Urothelium cell line (cell line): ENCODE data around the gene PIK3R4.

ENCODE experiments used
- DNase-seq: peaks from one replicate; pipeline ENCODE4 v3.0.0; 2011; ENCODE audit warnings: low spot score, mixed read lengths
- FAIRE-seq: peaks from 2 replicates; lab custom pipeline; 2011; peaks lifted over from hg19 to GRCh38; lab: Jason Lieb, UNC

The PIK3R4 gene

DNA sequence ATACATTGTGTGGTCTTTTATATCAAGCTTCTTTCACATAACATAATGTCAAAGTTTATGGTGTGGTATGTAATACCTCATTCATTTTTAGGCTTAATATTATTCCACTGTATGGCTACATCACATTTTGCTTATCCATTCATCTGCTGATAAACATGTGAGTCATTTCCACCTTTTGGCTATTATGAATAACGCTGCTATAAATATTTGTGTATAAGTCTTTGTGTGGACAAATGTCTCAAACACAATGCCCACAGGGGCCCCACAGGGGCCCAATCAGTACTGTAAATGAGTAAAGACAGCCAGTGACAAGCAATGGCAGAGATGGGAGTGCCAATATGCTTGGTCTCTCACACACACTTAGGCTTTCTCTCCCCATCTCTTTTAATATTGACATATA lies 54.2 kb downstream of the PIK3R4 start:
- DNase-seq (no peak), FAIRE-seq (no peak)

DNA sequence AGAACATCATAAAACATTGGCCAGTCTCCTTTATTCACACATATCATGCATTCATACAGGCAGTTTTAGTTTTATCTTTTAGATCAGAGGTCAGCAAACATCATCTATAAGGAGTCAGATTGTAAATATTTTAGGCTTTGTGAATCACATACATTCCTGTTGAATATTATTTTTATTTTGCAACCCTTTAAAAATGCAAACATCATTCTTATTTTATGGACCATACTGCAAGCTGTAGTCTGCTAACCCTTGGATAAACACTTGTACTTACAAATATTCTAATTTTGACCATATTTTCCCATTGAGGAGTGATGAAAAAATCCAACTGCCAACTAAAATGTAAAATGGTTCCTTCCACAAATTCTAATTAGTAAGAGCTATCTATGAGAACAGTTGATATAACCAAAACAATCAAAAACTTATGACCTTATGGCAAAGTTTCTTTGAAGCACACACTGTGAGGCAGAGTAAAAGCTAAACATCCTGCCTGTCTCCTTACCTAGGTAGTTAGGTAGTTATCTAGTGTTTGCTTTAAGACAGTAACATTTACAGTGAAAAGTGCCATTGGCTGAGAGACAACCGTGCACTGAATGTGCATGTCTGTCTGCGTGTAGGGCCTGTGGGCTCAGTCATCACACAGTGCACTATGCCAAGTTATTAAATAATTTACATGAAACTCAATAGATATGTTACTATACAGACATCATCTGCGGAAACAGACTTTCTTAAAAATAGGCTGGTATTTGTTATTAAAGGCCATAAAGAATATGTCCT lies 57.7 kb downstream of the PIK3R4 start:
- DNase-seq (no peak), FAIRE-seq (no peak)

DNA sequence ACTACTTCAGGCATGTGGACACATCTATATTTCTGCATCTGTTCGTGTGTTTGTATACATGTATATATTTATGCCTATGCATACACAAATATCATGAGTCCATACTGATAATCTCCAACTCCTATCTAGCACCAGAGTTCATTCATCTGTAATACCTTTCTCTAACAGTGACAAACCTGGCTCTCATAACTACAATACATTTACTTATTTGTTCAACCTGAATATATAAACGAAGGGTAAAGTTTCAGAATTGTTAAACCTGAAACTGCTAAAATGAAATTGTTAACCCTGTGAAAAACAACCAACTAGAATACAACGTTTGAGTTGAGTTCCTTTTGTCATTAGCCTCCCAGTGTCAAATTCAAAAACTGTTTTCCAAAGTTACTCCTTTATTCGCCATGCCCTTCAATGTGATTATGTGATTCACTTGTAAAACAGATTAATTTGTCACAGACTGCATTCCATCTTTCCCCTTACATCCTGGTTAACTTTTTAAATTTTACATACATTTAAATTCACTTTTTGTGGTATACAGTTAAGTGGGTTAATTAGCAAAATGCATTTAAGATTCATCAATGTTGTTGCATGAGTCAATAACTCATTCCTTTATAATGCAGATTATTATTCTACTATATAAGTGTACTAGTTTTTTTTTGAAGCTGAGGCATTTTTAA lies 58.5 kb downstream of the PIK3R4 start:
- no peak for DNase-seq
- FAIRE-seq = no peak

DNA sequence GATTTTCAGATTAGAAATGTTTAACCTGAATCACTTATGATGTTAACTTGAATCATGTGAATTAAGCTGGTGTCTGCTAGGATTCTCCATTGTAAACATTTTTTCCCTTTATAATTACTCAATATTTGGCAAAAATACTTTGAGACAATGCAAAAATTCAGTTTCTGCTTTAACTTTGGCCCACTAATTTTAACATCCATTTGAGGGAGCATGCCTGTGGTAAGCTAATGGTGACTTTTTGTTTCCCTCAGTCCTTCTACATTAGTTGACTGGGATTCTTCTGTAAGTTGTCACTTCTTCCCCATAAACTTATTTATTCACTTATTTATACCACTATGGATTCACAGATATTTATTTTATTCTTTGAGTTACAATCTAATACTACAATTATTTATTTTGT lies 59.3 kb downstream of the PIK3R4 start:
- DNase-seq (no peak), FAIRE-seq (no peak)

DNA sequence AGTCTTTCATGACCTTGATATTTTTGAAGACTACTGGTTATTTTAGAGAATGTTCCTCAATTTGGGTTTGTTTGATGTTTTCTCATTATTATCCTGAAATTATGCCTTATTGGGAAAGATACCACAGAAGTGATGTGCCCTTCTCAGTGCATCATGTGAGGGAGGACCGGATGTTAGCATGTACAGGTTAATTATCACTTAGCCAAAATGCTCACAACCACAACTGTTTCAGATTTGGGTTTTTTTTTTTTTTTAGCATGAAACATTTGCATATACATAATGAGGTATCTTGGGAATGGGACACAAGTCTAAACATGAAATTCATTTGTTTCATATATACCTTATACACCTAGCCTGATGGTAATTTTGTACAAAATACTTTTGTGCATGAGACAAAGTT lies 59.8 kb downstream of the PIK3R4 start:
- no peak for FAIRE-seq
- no peak for DNase-seq

DNA sequence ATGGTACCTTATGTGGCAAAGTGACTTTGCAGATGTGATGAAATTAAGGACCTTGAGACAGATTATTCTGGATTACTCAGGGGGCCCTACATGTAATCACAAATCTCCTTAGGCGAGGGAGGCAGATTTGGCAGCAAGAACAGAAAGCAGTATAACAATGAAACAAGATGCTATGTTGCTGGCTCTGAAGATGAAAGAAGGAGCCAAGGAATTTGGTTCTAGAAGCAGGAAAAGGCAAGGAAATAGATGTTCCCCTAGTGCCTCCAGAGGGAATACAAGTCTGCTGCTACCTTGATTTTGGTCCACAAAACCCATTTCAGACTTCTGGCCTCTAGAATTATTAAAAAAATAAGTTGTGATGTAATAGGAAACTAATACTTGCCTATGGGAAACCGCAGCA lies 64.5 kb downstream of the PIK3R4 start:
- no peak for DNase-seq
- FAIRE-seq = no peak

DNA sequence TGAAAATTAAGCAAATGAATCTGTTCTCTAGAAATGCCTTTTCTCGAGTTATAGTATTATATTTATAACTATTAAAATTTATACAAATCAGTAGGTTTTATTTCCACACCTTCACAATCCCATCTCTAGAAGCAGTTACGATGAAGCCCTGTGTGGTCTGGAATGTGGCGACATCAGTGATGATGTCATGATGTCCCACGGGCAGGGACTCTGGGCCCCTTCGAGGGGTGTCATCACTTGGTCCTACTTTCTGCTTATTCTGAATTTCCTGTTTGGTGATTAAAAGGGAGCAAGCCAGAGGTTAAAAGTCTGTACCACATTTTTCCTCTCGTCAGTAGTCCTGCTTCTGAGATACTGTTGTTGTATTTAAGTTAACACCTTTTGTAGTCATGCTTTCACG lies 67.4 kb downstream of the PIK3R4 start:
- DNase-seq (no peak), FAIRE-seq (no peak)

DNA sequence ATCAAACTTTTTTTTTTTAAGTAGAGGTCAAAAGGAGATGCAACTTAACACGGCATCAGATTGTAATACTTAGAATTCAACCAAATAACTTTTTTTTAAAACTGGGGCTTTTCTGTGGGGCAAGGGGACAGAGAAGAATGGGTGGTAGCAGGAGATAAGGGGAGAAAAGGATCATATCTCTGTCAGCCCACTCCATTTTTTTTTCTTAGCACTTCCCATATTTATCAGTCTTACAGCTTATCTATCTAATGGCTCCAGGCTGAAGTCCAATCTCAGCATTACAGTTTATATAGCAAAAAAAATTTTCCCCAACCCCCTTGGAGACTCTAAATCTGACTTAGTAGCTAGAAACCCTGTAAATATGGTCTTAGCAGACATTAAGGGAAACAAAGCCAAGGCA lies 69.3 kb downstream of the PIK3R4 start:
- no peak for DNase-seq
- FAIRE-seq = no peak

DNA sequence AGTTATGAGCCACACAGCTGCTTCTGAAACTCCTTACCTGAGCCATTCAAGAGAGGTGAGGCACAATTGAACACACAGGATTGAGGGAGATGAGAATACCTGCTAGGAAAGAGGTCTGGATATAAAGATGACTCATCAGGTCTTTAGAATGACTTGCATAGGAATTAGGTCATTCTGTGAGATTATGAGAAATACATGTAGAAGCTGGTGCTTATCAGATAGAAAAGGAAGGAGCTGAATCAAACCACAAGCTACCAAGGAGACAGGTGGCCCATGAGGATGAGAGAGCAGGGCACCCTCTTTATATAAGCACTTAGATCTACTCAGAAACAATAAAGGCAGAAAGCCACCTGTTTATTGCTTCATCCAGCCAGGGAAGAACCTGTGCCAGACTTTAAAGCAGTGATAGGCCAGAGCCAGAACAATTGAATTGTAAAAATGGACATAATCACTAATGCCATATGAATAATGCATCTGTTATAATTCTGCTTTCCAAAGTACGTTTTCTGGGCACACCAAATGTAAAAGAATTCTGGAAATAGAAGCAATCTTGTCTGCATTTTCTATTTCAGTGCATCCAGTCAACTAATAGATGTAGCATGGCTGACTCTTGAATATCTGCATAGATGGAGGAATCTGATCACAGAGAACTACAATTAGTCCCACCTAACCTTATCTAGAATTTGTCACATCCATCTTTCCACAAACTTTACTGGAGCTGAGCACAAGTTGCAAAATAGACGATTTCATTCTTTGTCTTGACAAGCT lies 74.9 kb downstream of the PIK3R4 start:
- DNase-seq (no peak), FAIRE-seq (no peak)

DNA sequence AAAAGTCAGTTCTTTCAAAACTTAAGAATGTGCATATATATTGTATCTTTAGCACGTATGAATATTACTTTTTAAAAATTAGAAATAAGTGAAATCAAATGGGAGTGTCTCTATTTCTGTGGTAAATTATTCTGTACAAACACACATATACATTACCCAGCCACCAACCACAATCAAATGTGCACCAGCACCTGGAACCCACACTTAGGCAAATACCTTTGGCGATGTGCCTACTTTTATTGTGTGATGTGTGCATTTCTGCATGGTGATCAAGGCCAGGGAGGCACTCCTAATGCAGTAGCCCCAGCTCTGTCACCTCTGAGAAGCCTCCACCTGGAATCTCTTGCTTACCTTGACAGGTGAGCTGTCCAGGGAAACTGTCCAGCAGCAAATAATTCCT lies 76.9 kb downstream of the PIK3R4 start:
- DNase-seq = no peak
- no peak for FAIRE-seq

DNA sequence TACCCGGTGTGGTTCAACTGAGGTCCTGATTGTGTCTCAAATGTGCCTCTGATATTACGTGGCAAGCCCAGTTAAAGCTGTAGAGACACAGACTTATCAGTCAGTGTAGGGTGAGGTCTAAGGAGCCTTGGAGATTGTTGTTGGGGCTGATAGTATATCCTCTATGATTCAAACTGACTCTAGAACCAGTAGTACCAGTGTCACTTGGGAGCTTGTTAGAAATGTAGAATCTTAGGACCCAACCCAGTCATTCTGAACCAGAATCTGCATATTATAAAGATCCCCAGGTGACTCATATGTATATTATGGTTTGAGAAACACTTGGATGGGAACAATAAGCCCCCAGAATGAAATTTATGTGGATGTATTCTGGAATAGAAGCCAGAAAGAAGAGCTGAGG lies 83.5 kb downstream of the PIK3R4 start:
- DNase-seq (no peak), FAIRE-seq (no peak)

DNA sequence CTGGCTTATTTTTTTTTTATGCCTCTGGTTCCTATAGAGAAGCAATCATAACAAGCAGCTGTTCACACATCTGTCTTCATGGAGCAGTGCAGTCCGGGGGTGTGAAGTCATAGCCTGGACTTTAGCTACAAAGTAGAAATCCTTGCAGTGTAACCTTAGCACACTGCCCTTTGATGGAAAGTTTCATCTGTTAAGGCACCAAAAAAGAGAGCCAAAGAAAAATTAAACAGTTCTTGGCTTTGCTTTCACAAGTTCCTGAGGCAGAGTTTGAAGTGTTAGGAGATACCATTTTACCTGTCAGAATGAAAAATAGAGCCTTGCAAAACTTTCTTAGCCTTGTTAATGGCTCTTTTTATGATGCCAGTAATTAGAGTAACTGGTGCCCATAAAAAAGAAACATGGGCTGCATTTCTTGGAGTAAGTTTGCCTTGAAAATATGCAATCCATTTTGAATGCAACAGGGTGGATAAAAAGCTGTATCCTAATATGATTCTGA lies 84.1 kb downstream of the PIK3R4 start:
- FAIRE-seq (no peak), DNase-seq (no peak)

DNA sequence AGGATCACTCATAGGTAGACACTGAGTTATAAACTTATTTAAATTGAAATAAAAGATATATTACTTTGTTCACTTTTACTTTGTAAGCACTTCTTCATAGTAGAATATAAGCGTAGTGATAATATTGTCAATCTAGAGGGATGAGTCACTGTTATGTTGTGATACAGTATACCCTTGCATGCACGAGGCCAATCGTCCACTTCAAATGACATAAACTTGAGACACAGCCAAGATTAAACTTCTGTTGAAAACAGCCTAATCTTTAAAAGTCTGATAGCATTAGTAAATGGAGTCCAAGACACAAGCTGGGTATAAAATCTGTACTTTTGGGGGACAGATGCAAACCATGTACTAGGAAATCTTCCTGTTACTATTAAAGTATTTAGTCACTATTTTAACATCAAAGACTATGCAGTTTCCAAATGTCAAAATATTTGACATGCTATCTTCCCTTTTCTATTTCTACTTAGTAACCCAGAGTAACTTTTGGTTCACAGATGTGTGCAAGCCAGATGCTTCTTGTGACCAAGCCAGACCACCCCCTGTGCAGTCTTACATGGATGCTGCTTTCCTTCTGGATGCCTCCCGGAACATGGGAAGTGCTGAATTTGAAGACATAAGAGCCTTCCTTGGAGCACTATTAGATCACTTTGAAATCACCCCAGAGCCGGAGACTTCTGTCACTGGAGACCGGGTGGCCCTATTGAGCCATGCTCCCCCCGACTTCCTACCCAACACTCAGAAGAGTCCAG lies 85.3 kb downstream of the PIK3R4 start:
- DNase-seq = no peak
- no peak for FAIRE-seq

DNA sequence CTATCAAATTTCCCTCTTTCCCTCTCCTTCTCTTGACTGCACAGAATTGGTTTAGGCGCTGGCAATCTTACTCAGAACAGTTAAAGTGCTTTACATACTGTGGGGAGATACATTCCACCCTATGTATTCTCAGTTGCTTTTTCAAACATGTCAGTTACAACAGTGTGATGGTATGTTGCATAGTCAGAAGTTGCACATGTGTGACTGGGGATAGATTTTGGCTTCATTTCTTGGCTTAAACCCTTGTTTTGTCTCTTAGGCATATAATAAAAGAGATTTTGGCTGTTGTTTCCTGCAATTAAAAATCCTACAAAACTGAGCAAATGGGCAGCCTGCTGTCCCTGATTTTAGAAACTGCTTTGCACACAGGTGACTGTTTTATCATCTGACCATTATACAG lies 86.7 kb downstream of the PIK3R4 start:
- DNase-seq (no peak), FAIRE-seq (no peak)

DNA sequence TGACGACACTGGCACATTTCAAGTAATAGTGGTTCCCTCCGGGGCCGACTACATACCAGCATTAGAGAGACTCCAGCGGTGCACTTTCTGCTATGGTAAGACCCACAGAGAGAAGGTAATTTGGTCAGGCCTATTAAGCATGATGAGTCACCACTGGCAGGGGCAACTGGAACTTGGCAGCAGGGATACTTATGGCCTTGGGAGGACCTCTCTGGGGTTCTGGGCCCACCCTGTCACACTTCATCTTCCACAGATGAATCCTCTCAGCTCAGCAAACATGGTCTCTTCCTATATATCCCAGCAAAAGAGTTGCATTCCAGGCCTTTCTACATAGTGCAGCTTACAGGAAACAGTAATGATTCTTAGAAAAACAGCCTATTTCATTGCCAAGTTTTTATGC lies 88.0 kb downstream of the PIK3R4 start:
- DNase-seq (no peak), FAIRE-seq (no peak)

DNA sequence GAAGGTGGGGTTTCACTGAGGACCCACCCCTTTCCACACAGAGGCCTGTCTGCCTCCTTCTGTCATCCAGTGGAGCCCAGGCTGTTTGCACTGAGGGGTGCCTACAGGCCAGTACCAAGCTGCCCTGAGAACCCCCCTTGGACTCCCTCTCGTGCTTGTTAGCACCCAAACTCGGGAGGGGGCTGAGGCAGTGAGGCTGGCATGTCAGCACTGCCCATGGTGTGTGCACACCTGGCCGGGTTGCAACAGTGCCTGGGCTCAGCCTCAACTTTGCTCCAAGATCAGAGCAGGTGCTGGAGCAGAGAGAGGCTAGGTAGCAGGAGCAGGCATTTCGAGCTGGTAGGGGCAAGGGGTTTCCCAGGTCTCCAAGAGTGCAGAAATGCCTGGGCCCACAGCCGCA lies 90.0 kb downstream of the PIK3R4 start:
- DNase-seq = no peak
- no peak for FAIRE-seq

DNA sequence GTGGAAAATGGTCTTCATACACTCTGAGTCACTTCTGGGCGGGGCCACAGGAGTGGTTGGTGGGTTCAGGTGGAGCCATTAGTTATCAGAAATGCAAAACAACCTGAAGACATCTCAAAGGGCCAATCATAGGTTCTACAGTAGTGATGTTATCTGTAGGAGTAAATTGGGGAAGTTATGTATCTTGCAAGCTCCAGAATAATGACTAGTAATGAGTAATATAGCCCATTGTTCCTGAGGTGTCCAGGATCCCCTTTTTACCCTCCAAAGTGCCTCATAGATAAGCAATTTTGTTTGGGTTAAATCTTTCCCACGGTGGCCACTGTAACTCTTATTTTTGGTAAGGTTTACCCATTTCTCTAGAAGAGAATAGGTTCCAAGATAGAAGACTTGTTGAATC lies 91.7 kb downstream of the PIK3R4 start:
- DNase-seq (no peak), FAIRE-seq (no peak)

DNA sequence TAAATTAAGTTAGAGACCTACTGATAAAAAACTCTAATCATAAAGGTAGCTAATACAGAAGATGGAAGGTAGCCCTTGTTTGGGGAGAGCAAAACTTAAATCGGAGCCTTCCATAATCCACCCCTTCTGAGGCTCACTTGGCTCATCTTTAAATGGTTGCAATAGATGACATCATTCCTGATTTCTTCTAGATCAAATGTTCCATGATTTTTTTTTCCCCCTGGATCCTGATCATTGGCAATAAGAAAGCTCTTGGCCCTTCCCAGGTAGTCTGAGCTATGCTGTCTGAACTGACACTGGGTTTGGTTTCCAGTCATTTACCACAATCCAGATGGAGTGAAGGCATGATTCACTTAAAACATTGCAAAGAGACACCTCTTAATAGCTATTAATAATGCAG lies 92.5 kb downstream of the PIK3R4 start:
- DNase-seq (no peak), FAIRE-seq (no peak)

DNA sequence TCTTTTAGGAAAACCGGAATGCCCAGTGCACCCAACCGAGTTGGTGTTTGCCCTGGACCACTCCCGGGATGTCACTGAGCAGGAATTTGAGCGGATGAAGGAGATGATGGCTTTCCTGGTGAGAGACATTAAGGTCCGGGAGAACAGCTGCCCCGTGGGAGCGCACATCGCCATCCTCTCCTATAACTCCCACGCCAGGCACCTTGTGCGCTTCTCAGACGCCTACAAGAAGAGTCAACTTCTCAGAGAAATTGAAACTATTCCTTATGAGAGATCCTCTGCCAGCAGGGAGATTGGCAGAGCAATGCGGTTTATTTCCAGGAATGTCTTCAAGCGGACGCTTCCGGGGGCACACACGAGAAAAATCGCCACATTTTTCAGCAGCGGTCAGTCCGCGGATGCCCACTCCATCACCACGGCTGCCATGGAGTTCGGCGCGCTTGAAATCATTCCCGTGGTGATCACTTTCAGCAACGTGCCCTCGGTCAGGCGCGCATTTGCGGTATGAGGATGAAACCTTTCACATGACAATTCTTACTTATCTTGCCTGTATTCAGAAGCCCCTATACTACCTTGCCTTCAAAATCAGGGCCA lies 97.5 kb downstream of the PIK3R4 start:
- no peak for DNase-seq
- FAIRE-seq = no peak

DNA sequence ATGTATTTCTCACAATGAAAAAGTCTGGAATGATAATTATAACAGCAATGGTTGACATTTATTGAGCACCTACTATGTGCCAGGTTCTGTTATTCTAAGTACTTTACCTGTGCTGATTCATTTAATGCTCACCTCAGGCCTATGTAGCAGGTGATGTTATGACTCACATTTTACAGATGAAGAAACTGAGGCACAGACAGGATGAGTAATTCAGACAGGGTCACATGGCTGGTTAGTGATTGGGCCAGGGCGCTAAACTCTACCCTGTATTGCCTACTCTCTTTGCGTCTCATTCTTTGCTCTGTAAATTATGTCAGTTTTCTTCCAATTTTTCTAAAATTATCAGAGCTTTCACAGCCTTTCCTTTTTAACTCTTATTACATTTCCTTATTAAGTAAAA lies 98.3 kb downstream of the PIK3R4 start:
- no peak for FAIRE-seq

DNA sequence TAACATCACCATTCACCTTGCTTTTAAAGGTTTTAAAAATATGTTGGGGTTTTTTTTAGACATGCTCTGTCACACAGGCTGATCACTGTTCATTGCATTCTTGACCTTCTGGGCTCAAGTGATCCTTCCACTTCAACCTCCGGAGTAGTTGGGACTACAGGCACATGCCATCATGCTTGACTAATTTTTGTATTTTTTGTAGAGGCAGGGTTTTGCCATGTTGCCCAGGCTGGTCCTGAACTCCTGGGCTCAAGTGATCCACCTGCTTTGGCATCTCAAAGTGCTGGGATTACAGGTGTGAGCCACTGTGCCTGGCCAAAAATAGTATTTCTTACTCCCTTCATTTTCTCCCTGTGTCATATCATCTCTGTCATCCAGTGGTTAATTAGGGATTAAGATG lies 101.4 kb downstream of the PIK3R4 start:
- no peak for DNase-seq
- FAIRE-seq = no peak

More for the DNA sequence above, 98.3 kb downstream of the PIK3R4 start:
- no peak for DNase-seq
